Measurements from ENCODE around the gene ABLIM1. TPM values are rescaled to one million over a fixed set of nuclear protein-coding genes. Genes with fewer than 3 reads are reported as not detected.
A peak's percentile ranks its signal among the peaks of the same experiment; 100 is the strongest.

ABLIM1 gene
- total RNA-seq, 4 donors from 2014 or later, result 185 to 345 (median 304) TPM

- intact Hi-C loops (cut with DNase I), result no loop called here
- H3K4me1 ChIP-seq, result peaks cover 15 to 86% (median 47%) of the 10 kb centered on the region in 3 donors
These were observed 157.4 kb downstream of the ABLIM1 start for GRCh38 chr10:114500643-114501042.

GRCh38 chr10:114499630-114500190 is 158.4 kb downstream of the ABLIM1 start:
- no peak overlapping the region for H3K4me3 ChIP-seq
- intact Hi-C loops (cut with DNase I), result no loop called here
- peaks cover 0 to 28% (median 0%) of the 10 kb centered on the region in 3 donors for H3K36me3 ChIP-seq
- peaks cover 6 to 76% (median 38%) of the 10 kb centered on the region in 3 donors for H3K4me1 ChIP-seq
- peak overlapping the region; percentile 85 to 95 (median 90) for H3K27ac ChIP-seq
- no peaks in the 10 kb centered on the region for H3K27me3 ChIP-seq
- no peak for DNase-seq
- TF ChIP-seq POLR2A (IDR thresholded peaks at IDR 0.05), result peak in 1 of 4 donors; percentile 19
- TF ChIP-seq CTCF (IDR thresholded peaks at IDR 0.05), result no peak
- WGBS, 2 donors, result 22 to 52% methylated on average over 7 of the region's 8 CpGs
- no peaks in the 10 kb centered on the region for H3K9me3 ChIP-seq

More at GRCh38 chr10:114500643-114501042, 157.4 kb downstream of the ABLIM1 start:
- no peak for TF ChIP-seq POLR2A (IDR thresholded peaks at IDR 0.05)
- no peak for TF ChIP-seq CTCF (IDR thresholded peaks at IDR 0.05)
- Histone ChIP-seq H3K36me3 (peaks cover 0 to 19% (median 0%) of the 10 kb centered on the region in 3 donors), H3K9me3 (no peaks in the 10 kb centered on the region), H3K27ac (peak overlapping the region; percentile 81 to 95 (median 90)), H3K27me3 (no peaks in the 10 kb centered on the region), H3K4me3 (no peak overlapping the region)
- DNase-seq, result no peak
- 32 to 53% methylated on average over 2 of the region's 2 CpGs for WGBS, 2 donors

GRCh38 chr10:114499116-114499515 is 159.0 kb downstream of the ABLIM1 start:
- intact Hi-C loops (cut with DNase I), result no loop called here

GRCh38 chr10:114498413-114499111 is 159.5 kb downstream of the ABLIM1 start:
- Histone ChIP-seq H3K27ac (peak overlapping the region; percentile 85 to 95 (median 90)), H3K27me3 (no peaks in the 10 kb centered on the region), H3K36me3 (peaks cover 0 to 36% (median 0%) of the 10 kb centered on the region in 3 donors), H3K4me3 (no peak overlapping the region), H3K4me1 (peaks cover 5 to 74% (median 30%) of the 10 kb centered on the region in 3 donors), H3K9me3 (no peaks in the 10 kb centered on the region)
- TF ChIP-seq CTCF (IDR thresholded peaks at IDR 0.05) (no peak), POLR2A (IDR thresholded peaks at IDR 0.05) (no peak)
- intact Hi-C loops (cut with DNase I), result no loop called here
- 78 to 83% methylated on average over 2 of the region's 2 CpGs for WGBS, 2 donors
- DNase-seq, result no peak

More at GRCh38 chr10:114499116-114499515, 159.0 kb downstream of the ABLIM1 start:
- TF ChIP-seq POLR2A (IDR thresholded peaks at IDR 0.05) (no peak), CTCF (IDR thresholded peaks at IDR 0.05) (no peak)
- DNase-seq, result no peak
- H3K4me1 ChIP-seq, result peaks cover 5 to 74% (median 33%) of the 10 kb centered on the region in 3 donors
- H3K27me3 ChIP-seq, result no peaks in the 10 kb centered on the region
- no peaks in the 10 kb centered on the region for H3K9me3 ChIP-seq
- peak overlapping the region; percentile 85 to 95 (median 90) for H3K27ac ChIP-seq
- 22 to 63% methylated on average over 2 of the region's 2 CpGs for WGBS, 2 donors
- H3K36me3 ChIP-seq, result peaks cover 0 to 34% (median 0%) of the 10 kb centered on the region in 3 donors
- no peak overlapping the region for H3K4me3 ChIP-seq

GRCh38 chr10:114495303-114495702 is 162.8 kb downstream of the ABLIM1 start:
- WGBS, 2 donors, result 92 to 96% methylated on average over 3 of the region's 3 CpGs
- peaks cover 0 to 49% (median 0%) of the 10 kb centered on the region in 3 donors for H3K36me3 ChIP-seq
- no peak overlapping the region for H3K4me3 ChIP-seq
- no peaks in the 10 kb centered on the region for H3K9me3 ChIP-seq
- DNase-seq, result no peak
- TF ChIP-seq POLR2A (IDR thresholded peaks at IDR 0.05) (no peak), CTCF (IDR thresholded peaks at IDR 0.05) (no peak)
- peaks cover 17 to 72% (median 23%) of the 10 kb centered on the region in 3 donors for H3K4me1 ChIP-seq
- H3K27me3 ChIP-seq, result no peaks in the 10 kb centered on the region
- intact Hi-C loops (cut with DNase I), result no loop called here
- no peak overlapping the region for H3K27ac ChIP-seq
